LNCAP (cell line): ENCODE results near the gene GPS2.

Experiments
- TF ChIP-seq, protein P1 (sequence below): fragments of 450-650 bp; IDR thresholded peaks from 2 replicates; pipeline ENCODE4 v1.5.1; 2017; ENCODE audit warnings: mild to moderate bottlenecking

The GPS2 gene

DNA sequence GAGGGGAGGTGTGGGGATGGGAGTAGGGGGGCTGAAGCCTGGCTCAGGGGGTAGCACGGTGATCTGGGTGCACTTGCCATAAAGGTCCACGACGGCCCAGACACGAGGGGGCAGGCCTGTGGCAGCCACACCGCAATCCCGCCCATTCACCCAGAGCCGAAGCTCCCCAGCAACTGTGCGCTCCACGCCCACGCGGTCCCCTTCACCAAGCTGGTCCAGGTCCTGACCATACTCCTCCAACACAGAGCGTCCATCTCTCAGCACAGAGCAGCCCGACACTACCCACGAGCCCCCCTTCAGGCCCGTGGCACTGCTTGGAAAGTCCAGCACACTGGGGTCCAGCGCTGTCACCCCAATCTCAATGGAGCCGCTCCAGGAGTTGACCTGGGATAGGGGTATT is 12.3 kb upstream of the GPS2 start:
- TF ChIP-seq, protein P1, sequence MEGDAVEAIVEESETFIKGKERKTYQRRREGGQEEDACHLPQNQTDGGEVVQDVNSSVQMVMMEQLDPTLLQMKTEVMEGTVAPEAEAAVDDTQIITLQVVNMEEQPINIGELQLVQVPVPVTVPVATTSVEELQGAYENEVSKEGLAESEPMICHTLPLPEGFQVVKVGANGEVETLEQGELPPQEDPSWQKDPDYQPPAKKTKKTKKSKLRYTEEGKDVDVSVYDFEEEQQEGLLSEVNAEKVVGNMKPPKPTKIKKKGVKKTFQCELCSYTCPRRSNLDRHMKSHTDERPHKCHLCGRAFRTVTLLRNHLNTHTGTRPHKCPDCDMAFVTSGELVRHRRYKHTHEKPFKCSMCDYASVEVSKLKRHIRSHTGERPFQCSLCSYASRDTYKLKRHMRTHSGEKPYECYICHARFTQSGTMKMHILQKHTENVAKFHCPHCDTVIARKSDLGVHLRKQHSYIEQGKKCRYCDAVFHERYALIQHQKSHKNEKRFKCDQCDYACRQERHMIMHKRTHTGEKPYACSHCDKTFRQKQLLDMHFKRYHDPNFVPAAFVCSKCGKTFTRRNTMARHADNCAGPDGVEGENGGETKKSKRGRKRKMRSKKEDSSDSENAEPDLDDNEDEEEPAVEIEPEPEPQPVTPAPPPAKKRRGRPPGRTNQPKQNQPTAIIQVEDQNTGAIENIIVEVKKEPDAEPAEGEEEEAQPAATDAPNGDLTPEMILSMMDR: no peak

DNA sequence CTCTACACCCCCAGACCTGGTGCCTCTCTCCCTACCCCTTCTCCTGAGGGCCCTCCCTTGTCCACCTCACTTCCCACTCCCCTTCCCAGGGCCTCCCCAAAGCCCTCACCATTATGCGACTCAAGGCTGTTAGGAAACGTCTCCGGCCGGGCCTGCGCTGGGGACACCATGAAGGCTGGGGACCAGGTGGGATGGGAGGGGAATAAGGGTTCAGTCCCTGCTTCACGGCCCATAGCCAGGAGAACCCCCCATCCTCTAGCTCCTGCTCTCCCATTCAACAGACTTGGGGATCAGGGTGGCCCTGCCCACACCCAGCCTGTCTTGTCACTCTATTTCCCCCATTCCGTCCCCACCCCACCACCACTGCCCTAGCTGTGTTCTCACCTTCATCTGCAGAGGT is 11.9 kb upstream of the GPS2 start:
- TF ChIP-seq, protein P1: no peak

DNA sequence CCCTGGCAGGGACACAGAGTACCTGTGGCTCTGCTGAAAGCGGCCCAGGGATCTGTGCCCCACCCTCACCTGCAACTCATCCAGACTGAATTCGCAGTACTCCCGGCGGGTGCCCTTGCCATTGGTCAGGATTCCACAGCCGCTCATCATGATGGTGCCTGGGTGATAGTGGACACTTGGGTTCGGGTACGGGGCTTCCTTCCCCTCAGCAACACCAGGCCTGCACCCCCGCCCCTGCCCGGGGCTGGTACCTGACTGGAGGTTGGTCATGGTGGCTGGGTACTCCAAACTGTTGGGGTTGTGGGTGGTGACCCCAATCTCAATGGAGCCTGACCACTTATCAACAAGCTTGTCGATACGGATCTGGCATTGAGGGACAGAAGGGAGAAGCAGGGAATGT is 11.0 kb upstream of the GPS2 start:
- TF ChIP-seq, protein P1: no peak

DNA sequence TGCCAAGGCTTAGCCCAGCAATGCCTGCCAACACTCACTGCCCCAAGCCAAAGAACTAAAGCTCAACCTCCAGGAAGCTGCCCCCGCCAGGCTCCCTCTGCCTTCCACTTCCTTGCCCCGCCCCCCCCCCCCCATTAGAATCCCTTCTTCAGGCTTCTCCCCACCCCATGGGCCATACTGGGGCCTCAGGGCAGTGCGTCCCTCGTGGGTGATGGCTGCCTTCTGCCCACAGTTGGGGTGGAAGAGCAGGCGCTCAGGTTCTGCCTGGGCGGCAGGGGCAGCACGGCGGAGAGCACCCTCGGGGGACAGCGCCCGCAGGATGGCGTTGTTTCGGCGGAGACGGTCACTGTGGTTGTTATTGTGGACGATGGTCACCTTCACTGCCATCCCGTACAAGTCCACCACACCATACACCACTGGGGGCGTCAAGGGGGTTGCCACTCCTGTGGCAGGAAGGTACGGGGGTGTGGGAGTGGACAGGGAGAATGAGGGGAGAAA is 9.9 kb upstream of the GPS2 start:
- TF ChIP-seq, protein P1: no peak

DNA sequence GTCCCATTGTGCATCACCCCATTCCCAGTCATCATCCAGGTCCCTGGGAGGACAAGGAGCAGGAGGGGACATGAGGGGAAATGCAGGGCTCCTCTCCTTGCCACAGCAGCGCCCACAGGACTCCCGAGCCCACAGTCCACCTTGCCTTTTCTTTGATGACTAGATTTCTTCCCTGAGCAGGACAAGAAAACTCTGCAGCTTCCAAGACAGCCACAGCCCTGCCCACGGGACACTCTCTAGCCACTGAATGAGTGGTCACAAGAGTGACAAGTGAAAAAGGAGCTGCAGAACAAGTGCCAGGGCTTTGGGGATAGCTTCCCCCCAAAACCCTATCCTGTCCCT is 9.2 kb upstream of the GPS2 start:
- TF ChIP-seq, protein P1: peak; percentile 46

DNA sequence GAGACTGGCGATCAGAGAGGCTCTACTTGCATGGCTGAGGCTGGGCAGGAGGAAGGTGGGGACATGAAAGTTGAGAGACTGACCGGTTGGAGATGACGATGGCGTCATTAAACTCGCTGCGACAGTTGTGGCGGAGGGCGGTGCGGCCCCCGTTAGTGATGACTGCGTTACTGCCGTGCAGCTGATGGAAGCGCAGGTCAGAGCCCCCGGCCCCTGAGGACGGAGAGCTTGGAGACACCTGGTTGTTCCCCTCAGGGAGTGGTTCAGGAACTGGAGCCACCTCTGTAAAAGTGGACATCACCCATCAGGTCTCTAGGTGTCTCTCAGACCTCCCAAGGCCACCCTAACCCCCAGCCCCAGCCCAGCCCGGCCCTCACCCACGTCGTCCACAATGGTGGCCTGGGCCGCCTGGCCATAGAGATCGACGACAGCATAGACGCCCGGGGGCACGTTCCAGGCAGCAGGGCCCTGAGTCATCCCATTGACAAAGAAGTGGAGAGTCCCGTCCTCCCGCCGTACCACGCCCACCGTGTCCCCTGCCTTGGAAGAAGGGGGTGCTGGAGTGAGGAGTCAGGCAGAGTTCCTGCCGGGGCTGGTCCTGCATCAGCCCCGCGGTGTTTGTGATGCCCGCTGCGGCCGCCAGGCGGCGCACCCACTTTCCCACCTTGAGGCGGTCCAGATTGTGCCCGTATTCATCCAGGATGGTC is 8.7 kb upstream of the GPS2 start:
- TF ChIP-seq, protein P1: peak; percentile 96

DNA sequence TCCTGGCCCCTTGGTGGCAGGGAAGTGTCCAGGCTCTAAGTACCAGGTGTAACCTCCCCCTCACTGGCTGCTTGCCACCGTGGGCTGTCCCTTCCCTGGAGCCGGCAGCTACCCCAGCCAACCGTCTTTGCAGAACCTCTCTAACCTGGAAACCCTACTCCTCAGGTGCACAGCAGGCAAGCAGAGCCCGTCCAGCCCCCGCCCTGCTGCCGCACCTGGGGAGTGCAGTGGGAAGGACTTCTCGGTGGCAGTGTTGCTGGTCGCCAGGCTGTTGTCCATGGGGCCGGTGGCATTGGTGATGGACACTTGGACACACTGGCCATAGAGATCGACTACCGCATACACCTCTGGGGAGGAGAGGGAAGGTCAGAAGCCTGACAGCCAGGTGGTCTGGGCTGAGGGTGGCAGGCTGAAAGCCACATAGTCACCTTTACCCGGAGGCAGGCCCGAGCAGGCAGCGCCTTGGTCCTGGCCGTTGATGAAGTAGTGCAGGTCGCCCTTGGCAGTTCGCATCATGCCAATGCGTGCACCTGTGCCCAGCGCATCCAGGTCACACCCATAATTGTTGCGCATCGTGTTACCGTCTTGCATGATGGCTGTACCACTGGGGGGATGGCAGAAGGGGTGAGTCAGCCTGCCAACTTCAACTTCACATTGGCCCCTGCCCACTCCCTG is 7.5 kb upstream of the GPS2 start:
- TF ChIP-seq, protein P1: no peak
